ENCODE results near the gene TIAM2. TPM values are rescaled to one million over a fixed set of nuclear protein-coding genes. Genes with fewer than 3 reads are reported as not detected.

The TIAM2 gene
- total and polyA plus RNA-seq, 2 experiments from 2014 or later: 5.5 to 16.9 TPM

GRCh38 chr6:155078331-155078745 is 83.2 kb downstream of the TIAM2 start:
- no peak overlapping the region for H3K4me2 ChIP-seq
- TF ChIP-seq, protein P1, sequence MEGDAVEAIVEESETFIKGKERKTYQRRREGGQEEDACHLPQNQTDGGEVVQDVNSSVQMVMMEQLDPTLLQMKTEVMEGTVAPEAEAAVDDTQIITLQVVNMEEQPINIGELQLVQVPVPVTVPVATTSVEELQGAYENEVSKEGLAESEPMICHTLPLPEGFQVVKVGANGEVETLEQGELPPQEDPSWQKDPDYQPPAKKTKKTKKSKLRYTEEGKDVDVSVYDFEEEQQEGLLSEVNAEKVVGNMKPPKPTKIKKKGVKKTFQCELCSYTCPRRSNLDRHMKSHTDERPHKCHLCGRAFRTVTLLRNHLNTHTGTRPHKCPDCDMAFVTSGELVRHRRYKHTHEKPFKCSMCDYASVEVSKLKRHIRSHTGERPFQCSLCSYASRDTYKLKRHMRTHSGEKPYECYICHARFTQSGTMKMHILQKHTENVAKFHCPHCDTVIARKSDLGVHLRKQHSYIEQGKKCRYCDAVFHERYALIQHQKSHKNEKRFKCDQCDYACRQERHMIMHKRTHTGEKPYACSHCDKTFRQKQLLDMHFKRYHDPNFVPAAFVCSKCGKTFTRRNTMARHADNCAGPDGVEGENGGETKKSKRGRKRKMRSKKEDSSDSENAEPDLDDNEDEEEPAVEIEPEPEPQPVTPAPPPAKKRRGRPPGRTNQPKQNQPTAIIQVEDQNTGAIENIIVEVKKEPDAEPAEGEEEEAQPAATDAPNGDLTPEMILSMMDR (IDR thresholded peaks at IDR 0.05; ENCODE audit: poor library complexity): no peak
- TF ChIP-seq EZH2 (IDR thresholded peaks at IDR 0.05; ENCODE audit: borderline replicate concordance): no peak
- no peak for TF ChIP-seq EZH2phosphoT487 (IDR thresholded peaks at IDR 0.05; ENCODE audit: low read depth, severe bottlenecking, unreplicated experiment)
- H3K27me3 ChIP-seq: no peaks in the 10 kb centered on the region
- H4K20me1 ChIP-seq (ENCODE audit: insufficient read depth, poor library complexity, severe bottlenecking): no peaks in the 10 kb centered on the region
- peak; percentile 32 for DNase-seq (ENCODE audit: low spot score)
- no peaks in the 10 kb centered on the region for H3K36me3 ChIP-seq (replicated peaks; ENCODE audit: insufficient read depth, low read depth)
- H3K27ac ChIP-seq: peak overlapping the region; percentile 71
- H3K4me1 ChIP-seq (ENCODE audit: insufficient read depth): peaks cover 4% of the 10 kb centered on the region
- H3K9me3 ChIP-seq (ENCODE audit: low read depth): no peaks in the 10 kb centered on the region
- H3K79me2 ChIP-seq: no peaks in the 10 kb centered on the region
- no peaks in the 10 kb centered on the region for H3K9me2 ChIP-seq (replicated peaks; ENCODE audit: insufficient read depth)
- H2AFZ ChIP-seq: no peak overlapping the region
- WGBS (ENCODE audit: low lambda C conversion rate, missing lambda C conversion rate): 58% methylated on average over 8 of the region's 8 CpGs
- H3K4me3 ChIP-seq: no peak overlapping the region

DNA sequence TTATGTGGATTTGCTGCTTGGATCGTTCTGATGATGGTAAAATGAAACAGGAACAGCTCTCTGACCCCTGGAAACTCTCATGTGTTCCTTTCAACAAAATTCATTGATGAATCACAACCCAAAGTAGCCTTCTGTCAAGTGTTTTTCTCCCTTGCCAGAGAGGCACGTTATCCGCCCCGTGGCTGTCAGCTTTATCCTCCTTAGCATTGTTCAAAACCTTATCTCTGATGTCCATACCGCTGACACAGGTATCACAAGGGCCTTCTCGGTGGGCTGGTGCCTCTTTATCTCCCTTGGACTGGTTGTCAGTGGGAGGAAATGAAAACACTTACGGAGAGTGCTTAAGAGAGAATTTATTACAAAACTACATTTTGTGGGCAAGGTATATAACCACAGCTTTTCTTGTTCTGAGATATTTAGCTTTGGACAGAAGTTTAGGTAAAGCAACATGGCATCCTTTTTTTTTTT is 84.9 kb downstream of the TIAM2 start:
- 35% methylated on average over 7 of the region's 7 CpGs for WGBS (ENCODE audit: low lambda C conversion rate, missing lambda C conversion rate)
- H3K27ac ChIP-seq: no peak overlapping the region
- H3K79me2 ChIP-seq: no peaks in the 10 kb centered on the region
- no peaks in the 10 kb centered on the region for H3K36me3 ChIP-seq (replicated peaks; ENCODE audit: insufficient read depth, low read depth)
- no peaks in the 10 kb centered on the region for H3K9me2 ChIP-seq (replicated peaks; ENCODE audit: insufficient read depth)
- no peak overlapping the region for H2AFZ ChIP-seq
- H3K4me2 ChIP-seq: no peak overlapping the region
- no peak for TF ChIP-seq EZH2phosphoT487 (IDR thresholded peaks at IDR 0.05; ENCODE audit: low read depth, severe bottlenecking, unreplicated experiment)
- TF ChIP-seq, protein P1 (IDR thresholded peaks at IDR 0.05; ENCODE audit: poor library complexity): no peak
- no peak for TF ChIP-seq EZH2 (IDR thresholded peaks at IDR 0.05; ENCODE audit: borderline replicate concordance)
- DNase-seq (ENCODE audit: low spot score): no peak
- peaks cover 14% of the 10 kb centered on the region for H3K4me1 ChIP-seq (ENCODE audit: insufficient read depth)
- no peaks in the 10 kb centered on the region for H3K9me3 ChIP-seq (ENCODE audit: low read depth)
- no peak overlapping the region for H3K4me3 ChIP-seq
- H3K27me3 ChIP-seq: no peaks in the 10 kb centered on the region
- no peaks in the 10 kb centered on the region for H4K20me1 ChIP-seq (ENCODE audit: insufficient read depth, poor library complexity, severe bottlenecking)

- Histone ChIP-seq H3K9me3 (ENCODE audit: low read depth) (no peaks in the 10 kb centered on the region), H3K4me2 (no peak overlapping the region), H2AFZ (no peak overlapping the region), H3K27ac (no peak overlapping the region), H3K27me3 (no peaks in the 10 kb centered on the region), H3K36me3 (replicated peaks; ENCODE audit: insufficient read depth, low read depth) (no peaks in the 10 kb centered on the region), H3K4me1 (ENCODE audit: insufficient read depth) (peaks cover 21% of the 10 kb centered on the region), H3K79me2 (no peaks in the 10 kb centered on the region), H4K20me1 (ENCODE audit: insufficient read depth, poor library complexity, severe bottlenecking) (no peaks in the 10 kb centered on the region), H3K4me3 (no peak overlapping the region), H3K9me2 (replicated peaks; ENCODE audit: insufficient read depth) (no peaks in the 10 kb centered on the region)
- 78% methylated on average over 9 of the region's 9 CpGs for WGBS (ENCODE audit: low lambda C conversion rate, missing lambda C conversion rate)
- DNase-seq (ENCODE audit: low spot score): no peak
- TF ChIP-seq EZH2phosphoT487 (IDR thresholded peaks at IDR 0.05; ENCODE audit: low read depth, severe bottlenecking, unreplicated experiment) (no peak), EZH2 (IDR thresholded peaks at IDR 0.05; ENCODE audit: borderline replicate concordance) (no peak)
- TF ChIP-seq, protein P1 (IDR thresholded peaks at IDR 0.05; ENCODE audit: poor library complexity): no peak
Observed at GRCh38 chr6:155080881-155081845, 86.0 kb downstream of the TIAM2 start.

All from hepatocyte (in vitro differentiated cells).